Measurements from ENCODE around the gene CD69.

- no peak for TF ChIP-seq CTCF (conservative IDR thresholded peaks at IDR 0.05)
- TF ChIP-seq EZH2 (IDR thresholded peaks at IDR 0.05; ENCODE audit: low read depth): no peak
Observed at GRCh38 chr12:9784816-9785215, 24.1 kb upstream of the CD69 start.
